HFF-Myc (cell line): ENCODE results near the gene TXNL1.
"Not testable (repeated sequence)": the region's sequence is repeated elsewhere in the genome, so short reads cannot be mapped to it uniquely, and the experiment has no call there.

Experiments used
- DNase-seq: peaks from one replicate; pipeline ENCODE4 v3.0.0-alpha.2; 2011; ENCODE audit warnings: low read depth; ENCODE audit errors: extremely low read depth
- H3K4me3 ChIP-seq: replicated peaks from 2 replicates; pipeline ENCODE4 v1.5.1; 2011; ENCODE audit warnings: low read depth, mild to moderate bottlenecking, control low read depth, low read length
- CTCF ChIP-seq: IDR thresholded peaks from 2 replicates; pipeline ENCODE4 v1.5.1; 2012; ENCODE audit warnings: mild to moderate bottlenecking, low read depth, low read length, control low read depth; ENCODE audit errors: missing control alignments

Gene TXNL1

GRCh38 chr18:56662902-56663301 is 24.5 kb upstream of the TXNL1 start:
- H3K4me3 ChIP-seq, result no peak overlapping the region
- no peak for DNase-seq
- TF ChIP-seq CTCF, result no peak

DNA sequence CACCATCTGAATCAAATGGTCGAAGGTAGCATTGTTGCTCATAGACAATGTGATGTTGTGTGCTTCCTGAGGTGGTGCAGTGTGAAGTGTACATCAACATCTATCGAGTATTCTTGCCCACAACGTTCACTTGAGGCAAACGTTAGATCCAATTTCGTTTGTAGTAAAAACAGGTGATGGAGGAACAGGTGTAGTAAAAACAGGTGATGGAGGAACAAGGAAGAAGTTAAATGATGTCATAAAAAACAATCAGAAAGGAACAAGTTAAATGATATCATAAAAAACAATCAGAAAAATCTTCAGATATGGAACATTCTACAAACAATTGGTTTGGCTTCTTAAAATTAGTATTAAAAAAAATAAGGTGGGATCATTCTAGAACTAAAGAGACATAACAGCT is 24.1 kb upstream of the TXNL1 start:
- no peak overlapping the region for H3K4me3 ChIP-seq
- DNase-seq, result no peak
- TF ChIP-seq CTCF, result no peak

DNA sequence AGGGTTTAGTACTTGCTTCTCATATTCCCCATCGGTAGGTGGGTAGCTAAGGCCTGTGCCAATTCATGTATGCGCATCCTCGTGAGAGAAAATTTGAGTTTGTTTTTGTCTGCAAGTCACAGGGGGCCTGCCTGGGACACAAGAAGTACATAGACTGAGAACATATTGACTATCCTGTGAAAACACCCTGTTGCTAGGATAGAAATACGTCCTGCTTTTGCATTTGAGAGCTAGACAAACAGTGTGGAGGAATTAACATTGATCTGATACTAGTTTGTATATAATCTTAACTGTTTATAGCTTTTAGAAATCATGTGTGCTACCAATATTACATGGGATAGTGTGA is 23.6 kb upstream of the TXNL1 start:
- TF ChIP-seq CTCF, result no peak
- H3K4me3 ChIP-seq, result no peak overlapping the region
- no peak for DNase-seq

GRCh38 chr18:56661360-56662062 is 23.1 kb upstream of the TXNL1 start:
- no peak overlapping the region for H3K4me3 ChIP-seq
- TF ChIP-seq CTCF, result no peak
- no peak for DNase-seq

DNA sequence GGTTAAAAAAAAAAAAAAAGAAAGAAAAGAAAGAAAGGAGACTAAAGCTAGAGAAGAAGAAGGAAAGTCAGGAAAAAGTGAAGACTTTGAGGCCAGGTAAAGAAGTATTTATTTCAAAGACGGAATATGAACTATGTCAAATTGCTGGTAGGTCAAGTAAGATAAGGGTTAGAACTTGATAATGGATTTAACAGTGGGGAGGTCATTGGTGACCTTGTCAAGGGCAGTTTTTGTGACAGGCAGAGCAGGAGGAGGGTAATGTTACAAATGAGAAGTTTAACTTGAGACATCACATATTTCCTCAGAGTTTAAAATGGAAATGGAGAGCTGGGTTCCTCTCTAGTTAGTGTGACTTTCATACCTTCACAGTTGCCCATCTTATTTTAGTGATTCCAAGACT is 22.3 kb upstream of the TXNL1 start:
- H3K4me3 ChIP-seq, result no peak overlapping the region
- TF ChIP-seq CTCF, result no peak
- DNase-seq, result no peak

- no peak for TF ChIP-seq CTCF
- no peak overlapping the region for H3K4me3 ChIP-seq
- no peak for DNase-seq
Observed at GRCh38 chr18:56659111-56659510, 20.7 kb upstream of the TXNL1 start.

DNA sequence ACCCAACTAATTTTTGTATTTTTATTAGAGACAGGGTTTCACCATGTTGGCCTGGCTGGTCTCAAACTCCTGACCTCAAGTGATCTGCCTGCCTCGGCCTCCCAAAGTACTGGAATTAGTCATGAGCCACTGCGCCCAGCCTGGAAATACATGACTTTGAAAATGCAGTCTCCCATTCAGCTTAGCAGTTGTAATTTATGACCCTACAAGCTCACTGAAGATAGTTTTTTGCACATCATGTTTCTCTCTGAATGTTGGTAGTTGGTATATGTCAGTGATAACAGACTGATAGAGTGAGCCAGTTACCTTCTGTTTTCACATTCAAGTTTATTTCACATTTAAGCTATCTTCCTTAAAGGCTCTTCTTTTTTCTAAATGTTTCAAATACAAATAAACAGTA is 19.9 kb upstream of the TXNL1 start:
- no peak for TF ChIP-seq CTCF
- no peak for DNase-seq
- no peak overlapping the region for H3K4me3 ChIP-seq

GRCh38 chr18:56654280-56654679 is 15.9 kb upstream of the TXNL1 start:
- not testable (repeated sequence) for DNase-seq, H3K4me3 ChIP-seq
